Stimulated activated CD4-positive, alpha-beta T cell treated with anti-CD3 and anti-CD28 coated beads, Interleukin-1b, Interleukin-23, amount 100 ng/mL, for 48 hours (primary cell): Measurements from ENCODE around the gene LMLN.
"Not testable (repeated sequence)": the region's sequence is repeated elsewhere in the genome, so short reads cannot be mapped to it uniquely, and the experiment has no call there.

Experiments used
- DNase-seq: peaks from one replicate; pipeline ENCODE4 v3.0.0-alpha.2; 2020

The LMLN gene

GRCh38 chr3:198027799-198028390, 67.9 kb downstream of the LMLN start:
- DNase-seq: no peak

GRCh38 chr3:198028718-198029117, 68.7 kb downstream of the LMLN start:
- DNase-seq: no peak

GRCh38 chr3:198030125-198030524, 70.1 kb downstream of the LMLN start:
- DNase-seq: no peak

- no peak for DNase-seq
Measured at GRCh38 chr3:198030726-198031125, 70.7 kb downstream of the LMLN start.

GRCh38 chr3:198032039-198032936, 72.3 kb downstream of the LMLN start:
- DNase-seq: no peak

GRCh38 chr3:198043119-198043518, 83.1 kb downstream of the LMLN start:
- DNase-seq: no peak

GRCh38 chr3:198046120-198046857, 86.3 kb downstream of the LMLN start:
- no peak for DNase-seq

- no peak for DNase-seq
Measured at GRCh38 chr3:198048445-198048844, 88.4 kb downstream of the LMLN start.

- DNase-seq: no peak
Measured at GRCh38 chr3:198051836-198052235, 91.8 kb downstream of the LMLN start.

- not testable (repeated sequence) for DNase-seq
Measured at GRCh38 chr3:198053462-198053861, 93.4 kb downstream of the LMLN start.

- no peak for DNase-seq
Measured at GRCh38 chr3:198061119-198062067, 101.4 kb downstream of the LMLN start.

GRCh38 chr3:198062068-198062465, 102.0 kb downstream of the LMLN start:
- DNase-seq: no peak

- DNase-seq: no peak
Measured at GRCh38 chr3:198064420-198064819, 104.4 kb downstream of the LMLN start.

GRCh38 chr3:198065897-198066296, 105.9 kb downstream of the LMLN start:
- DNase-seq: no peak

- DNase-seq: no peak
Measured at GRCh38 chr3:198067416-198067815, 107.4 kb downstream of the LMLN start.

- DNase-seq: no peak
Measured at GRCh38 chr3:198070871-198071270, 110.9 kb downstream of the LMLN start.

GRCh38 chr3:198071602-198072287, 111.7 kb downstream of the LMLN start:
- peak; percentile 74 for DNase-seq

GRCh38 chr3:198076722-198077308, 116.8 kb downstream of the LMLN start:
- DNase-seq: no peak

GRCh38 chr3:198079771-198080520, 119.9 kb downstream of the LMLN start:
- DNase-seq: peak; percentile 50

GRCh38 chr3:198080521-198081384, 120.7 kb downstream of the LMLN start:
- DNase-seq: peak; percentile 74
